ES-I3 (cell line): Measurements from ENCODE around the gene ABHD12.

Experiments used
- H3K36me3 ChIP-seq: 2 replicates; pipeline ENCODE4 v1.6.1; 2013; ENCODE audit warnings: mild to moderate bottlenecking, low read length, control low read depth, moderate library complexity; ENCODE audit not compliant: insufficient read depth
- H3K4me1 ChIP-seq: 2 replicates; pipeline ENCODE4 v1.6.1; 2013; ENCODE audit warnings: mild to moderate bottlenecking, control low read depth, low read length; ENCODE audit not compliant: insufficient read depth
- H3K9ac ChIP-seq: 2 replicates; pipeline ENCODE4 v1.6.1; 2013; ENCODE audit warnings: low read depth, mild to moderate bottlenecking, low read length, moderate library complexity
- H3K9me3 ChIP-seq: 2 replicates; pipeline ENCODE4 v1.6.1; 2013; ENCODE audit warnings: mild to moderate bottlenecking, low read length, moderate library complexity; ENCODE audit not compliant: control insufficient read depth, insufficient read depth

Gene ABHD12

GRCh38 chr20:25374842-25375241 lies 15.8 kb downstream of the ABHD12 start:
- no peaks in the 10 kb centered on the region for H3K4me1 ChIP-seq
- no peaks in the 10 kb centered on the region for H3K9me3 ChIP-seq
- H3K9ac ChIP-seq: no peak overlapping the region
- H3K36me3 ChIP-seq: no peaks in the 10 kb centered on the region; the same call in 1 of the 2 replicates

GRCh38 chr20:25372584-25373336 lies 17.9 kb downstream of the ABHD12 start:
- no peaks in the 10 kb centered on the region for H3K4me1 ChIP-seq
- H3K9ac ChIP-seq: no peak overlapping the region
- H3K36me3 ChIP-seq: no peaks in the 10 kb centered on the region; the same call in 1 of the 2 replicates
- no peaks in the 10 kb centered on the region for H3K9me3 ChIP-seq

DNA sequence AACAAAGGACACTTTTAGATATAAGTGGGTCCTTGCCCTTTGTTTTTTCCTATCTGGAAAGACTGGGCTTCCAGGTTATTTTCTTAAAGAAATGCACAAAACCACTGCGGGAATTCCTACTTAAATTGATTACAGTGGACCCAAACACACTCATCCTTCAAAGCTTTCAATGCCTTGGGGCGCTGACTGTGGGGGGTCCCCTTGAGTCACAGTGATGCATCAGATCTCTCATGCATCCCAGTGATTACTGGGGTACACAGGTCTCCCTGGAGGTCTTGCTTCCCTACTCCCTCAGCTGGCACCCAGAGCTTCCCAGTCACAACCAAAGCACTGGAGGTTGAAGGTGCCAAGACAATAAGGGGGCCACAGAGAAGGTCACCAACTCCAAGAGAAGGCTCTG lies 20.7 kb downstream of the ABHD12 start:
- Histone ChIP-seq H3K4me1 (no peaks in the 10 kb centered on the region), H3K9ac (no peak overlapping the region), H3K9me3 (no peaks in the 10 kb centered on the region), H3K36me3 (no peaks in the 10 kb centered on the region; the same call in 1 of the 2 replicates)

DNA sequence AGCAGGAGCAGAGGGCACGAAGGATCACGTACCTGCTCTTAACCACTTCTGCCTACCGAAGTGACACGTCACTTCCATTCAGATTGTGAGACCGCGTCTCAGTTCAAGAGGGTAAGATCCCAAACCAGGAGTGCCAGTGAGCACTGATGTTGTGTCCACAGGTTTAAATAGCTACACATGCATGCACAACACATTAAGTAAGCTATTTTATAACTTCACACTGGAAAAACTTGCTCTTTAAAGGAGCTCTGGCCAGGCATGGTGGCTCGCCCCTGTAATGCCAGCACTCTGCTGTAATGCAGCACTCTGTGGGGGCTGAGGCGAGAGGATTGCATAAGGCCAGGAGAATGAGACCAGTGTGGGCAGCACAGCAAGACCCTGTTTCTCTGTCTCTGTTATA lies 21.1 kb downstream of the ABHD12 start:
- Histone ChIP-seq H3K36me3 (no peaks in the 10 kb centered on the region), H3K4me1 (no peaks in the 10 kb centered on the region), H3K9me3 (no peaks in the 10 kb centered on the region), H3K9ac (no peak overlapping the region)

DNA sequence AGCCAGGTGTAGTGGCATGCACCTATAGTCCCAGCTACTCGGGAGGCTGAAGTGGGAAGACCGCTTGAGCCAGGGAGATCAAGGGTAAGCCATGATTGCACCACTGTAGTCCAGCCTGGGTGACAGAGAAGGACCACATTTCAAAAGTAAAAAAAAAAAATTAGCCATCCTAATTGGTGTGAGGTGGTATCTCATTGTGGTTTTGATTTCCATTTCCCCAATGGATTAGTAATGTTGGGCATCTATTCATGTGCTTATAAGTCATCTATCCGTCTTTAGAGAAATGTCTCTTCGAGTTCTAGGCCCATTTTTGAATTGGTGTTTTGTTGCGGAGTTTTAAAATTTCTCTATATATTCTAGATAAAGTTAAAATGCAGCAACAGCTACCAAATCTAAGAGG lies 21.7 kb downstream of the ABHD12 start:
- no peaks in the 10 kb centered on the region for H3K9me3 ChIP-seq
- no peaks in the 10 kb centered on the region for H3K4me1 ChIP-seq
- H3K36me3 ChIP-seq: no peaks in the 10 kb centered on the region
- H3K9ac ChIP-seq: no peak overlapping the region

DNA sequence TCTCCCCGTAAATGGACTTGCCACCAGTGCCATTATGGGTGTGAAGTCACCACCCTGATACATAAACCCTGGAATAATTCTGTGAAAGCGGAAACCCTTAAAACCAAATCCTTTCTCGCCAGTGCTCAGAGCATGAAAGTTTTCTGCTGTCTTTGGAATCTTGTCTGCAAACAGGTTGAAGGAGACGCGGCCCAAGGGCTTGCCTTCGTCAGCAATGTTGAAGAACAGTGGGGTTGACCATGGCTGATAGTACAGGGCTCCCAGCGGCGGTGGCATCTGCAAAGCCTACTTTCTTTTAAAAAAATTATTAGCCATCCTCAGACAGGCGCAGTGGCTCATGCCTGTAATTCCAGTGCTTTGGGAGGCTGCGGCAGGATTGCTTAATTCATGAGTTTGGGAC lies 22.1 kb downstream of the ABHD12 start:
- no peaks in the 10 kb centered on the region for H3K36me3 ChIP-seq
- H3K4me1 ChIP-seq: no peaks in the 10 kb centered on the region
- no peaks in the 10 kb centered on the region for H3K9me3 ChIP-seq
- H3K9ac ChIP-seq: no peak overlapping the region

DNA sequence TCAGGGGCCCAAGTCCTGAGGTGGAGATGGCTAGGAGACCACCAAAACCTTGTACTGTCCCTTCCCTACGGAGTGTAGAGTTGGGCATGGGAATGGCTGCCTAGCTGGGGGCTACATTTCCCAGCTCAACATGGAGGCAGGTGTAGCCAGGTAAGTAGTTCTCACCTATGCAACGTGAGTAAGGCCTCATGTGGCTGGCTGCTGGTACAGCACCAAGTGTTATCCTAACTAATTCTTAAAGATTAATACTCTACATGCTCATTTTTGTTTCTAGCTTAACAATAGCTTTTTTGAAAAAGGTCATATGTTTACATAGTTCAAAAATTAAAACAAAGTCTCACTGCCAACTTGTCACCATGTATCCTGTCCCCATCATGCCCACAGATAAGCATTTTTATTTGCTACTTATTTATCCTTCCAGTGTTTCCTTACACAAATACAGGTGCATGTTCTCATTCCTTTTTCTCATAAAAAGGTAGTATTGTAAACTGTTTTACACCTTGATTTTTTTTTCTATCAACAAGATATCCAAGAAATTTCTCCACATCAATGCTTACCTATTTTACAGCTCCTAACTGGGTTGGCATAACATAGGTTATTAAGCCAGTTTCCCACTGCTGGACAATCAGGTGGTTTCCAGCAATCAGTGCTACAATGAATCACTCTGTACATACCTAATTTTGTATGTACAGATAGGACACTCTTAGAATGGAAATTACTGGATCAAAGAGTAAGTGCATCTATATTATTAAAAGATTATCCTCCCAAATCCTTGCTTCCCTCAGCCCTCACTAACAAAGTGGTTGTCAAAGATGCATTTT lies 25.5 kb downstream of the ABHD12 start:
- H3K9me3 ChIP-seq: no peaks in the 10 kb centered on the region
- no peaks in the 10 kb centered on the region for H3K36me3 ChIP-seq
- H3K4me1 ChIP-seq: no peaks in the 10 kb centered on the region
- H3K9ac ChIP-seq: no peak overlapping the region

GRCh38 chr20:25364180-25364788 lies 26.4 kb downstream of the ABHD12 start:
- Histone ChIP-seq H3K4me1 (no peaks in the 10 kb centered on the region), H3K9ac (no peak overlapping the region), H3K36me3 (no peaks in the 10 kb centered on the region), H3K9me3 (no peaks in the 10 kb centered on the region)

DNA sequence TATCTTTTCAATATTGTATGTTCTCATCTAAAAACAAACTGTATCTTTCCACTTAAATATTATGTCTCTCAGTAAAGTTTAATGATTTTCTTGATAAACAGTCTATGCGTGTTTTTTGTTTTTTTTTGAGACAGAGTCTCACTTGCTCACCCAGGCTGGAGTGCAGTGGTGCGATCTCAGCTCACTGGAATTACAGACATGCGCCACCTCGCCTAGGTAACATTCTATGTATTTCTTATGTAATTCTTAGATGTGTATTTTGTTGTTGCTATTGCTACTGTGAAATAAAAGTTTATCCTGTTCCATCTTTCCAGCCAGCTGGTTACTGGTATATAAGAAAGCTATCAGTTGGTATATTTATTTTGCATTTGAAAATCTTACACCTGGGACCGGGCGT lies 29.4 kb downstream of the ABHD12 start:
- H3K9ac ChIP-seq: no peak overlapping the region

DNA sequence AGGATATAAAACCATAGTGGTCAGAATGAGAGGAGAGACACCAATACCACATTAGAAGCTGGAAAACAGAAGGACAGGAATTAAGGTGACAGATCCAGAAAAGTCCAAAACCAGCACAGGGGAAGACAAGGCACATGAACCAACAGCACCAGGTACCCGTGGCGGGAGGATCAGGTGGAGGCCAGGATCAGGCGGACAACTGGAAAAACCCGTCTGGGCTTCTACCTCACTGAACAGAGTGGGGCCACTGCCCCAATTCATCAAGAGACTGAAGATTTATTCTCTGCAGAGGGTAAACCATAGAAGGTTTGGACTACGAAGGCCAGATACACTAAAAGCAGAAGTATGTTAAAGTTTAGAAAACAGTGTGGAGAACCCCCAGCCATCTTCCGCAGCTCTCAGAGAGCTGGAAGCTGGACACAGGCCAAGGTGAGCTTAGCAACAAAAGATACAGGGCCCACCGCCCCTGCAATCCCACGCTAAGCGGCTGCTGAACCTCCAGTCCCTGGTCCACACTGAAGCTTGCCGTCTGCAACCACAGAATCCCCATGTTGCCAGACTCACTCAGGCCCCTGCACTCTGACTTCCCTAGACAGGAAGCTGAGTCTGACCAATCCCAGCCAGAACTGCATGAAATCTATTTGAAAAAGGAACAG lies 29.9 kb downstream of the ABHD12 start:
- Histone ChIP-seq H3K9me3 (no peaks in the 10 kb centered on the region), H3K9ac (no peak overlapping the region), H3K36me3 (no peaks in the 10 kb centered on the region), H3K4me1 (peaks cover 17% of the 10 kb centered on the region)

More for the DNA sequence above, 29.4 kb downstream of the ABHD12 start:
- Histone ChIP-seq H3K9me3 (no peaks in the 10 kb centered on the region), H3K4me1 (peaks cover 12% of the 10 kb centered on the region), H3K36me3 (no peaks in the 10 kb centered on the region)

- H3K9ac ChIP-seq: no peak overlapping the region
- peaks cover 38% of the 10 kb centered on the region for H3K4me1 ChIP-seq
- no peaks in the 10 kb centered on the region for H3K36me3 ChIP-seq
- H3K9me3 ChIP-seq: no peaks in the 10 kb centered on the region
Measured at GRCh38 chr20:25356271-25356933, 34.2 kb downstream of the ABHD12 start.

- Histone ChIP-seq H3K9ac (no peak overlapping the region), H3K36me3 (no peaks in the 10 kb centered on the region), H3K9me3 (no peaks in the 10 kb centered on the region), H3K4me1 (peaks cover 43% of the 10 kb centered on the region)
Measured at GRCh38 chr20:25355866-25356265, 34.8 kb downstream of the ABHD12 start.

GRCh38 chr20:25355011-25355595 lies 35.5 kb downstream of the ABHD12 start:
- Histone ChIP-seq H3K9ac (no peak overlapping the region), H3K36me3 (no peaks in the 10 kb centered on the region), H3K9me3 (no peaks in the 10 kb centered on the region), H3K4me1 (peaks cover 43% of the 10 kb centered on the region)
